Measurements from ENCODE around the gene PDE11A.

Gene PDE11A

DNA sequence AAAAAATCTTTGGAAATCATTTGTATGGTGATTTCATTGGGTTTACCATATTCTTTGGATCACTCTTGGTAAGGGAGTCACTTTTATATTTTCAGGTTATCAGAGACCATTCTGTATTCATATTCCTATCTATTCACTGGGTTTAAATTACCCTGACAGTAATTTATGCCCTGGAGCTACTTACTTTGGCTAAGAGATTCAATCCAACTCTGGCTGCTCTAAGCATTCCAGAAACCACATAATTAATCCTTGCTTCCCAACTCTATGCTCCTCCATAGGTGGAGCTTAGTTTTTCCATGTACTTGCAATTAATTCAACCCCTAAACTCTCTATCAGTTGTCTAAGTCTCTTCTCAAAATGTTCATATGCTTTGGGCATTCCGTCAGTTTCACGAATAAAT lies 343.7 kb downstream of the PDE11A start:
- in situ Hi-C loops (cut with MboI; ENCODE audit: low pct_unique_long_range_greater_than_20kb, low sequenced_read_pairs, unreplicated experiment): loop anchor here (10.0 kb wide), 1 partner anchor 394 kb away; no protein-coding TSS in a partner anchor
- no peak for DNase-seq (ENCODE audit: low spot score)
- TF ChIP-seq, protein P1, sequence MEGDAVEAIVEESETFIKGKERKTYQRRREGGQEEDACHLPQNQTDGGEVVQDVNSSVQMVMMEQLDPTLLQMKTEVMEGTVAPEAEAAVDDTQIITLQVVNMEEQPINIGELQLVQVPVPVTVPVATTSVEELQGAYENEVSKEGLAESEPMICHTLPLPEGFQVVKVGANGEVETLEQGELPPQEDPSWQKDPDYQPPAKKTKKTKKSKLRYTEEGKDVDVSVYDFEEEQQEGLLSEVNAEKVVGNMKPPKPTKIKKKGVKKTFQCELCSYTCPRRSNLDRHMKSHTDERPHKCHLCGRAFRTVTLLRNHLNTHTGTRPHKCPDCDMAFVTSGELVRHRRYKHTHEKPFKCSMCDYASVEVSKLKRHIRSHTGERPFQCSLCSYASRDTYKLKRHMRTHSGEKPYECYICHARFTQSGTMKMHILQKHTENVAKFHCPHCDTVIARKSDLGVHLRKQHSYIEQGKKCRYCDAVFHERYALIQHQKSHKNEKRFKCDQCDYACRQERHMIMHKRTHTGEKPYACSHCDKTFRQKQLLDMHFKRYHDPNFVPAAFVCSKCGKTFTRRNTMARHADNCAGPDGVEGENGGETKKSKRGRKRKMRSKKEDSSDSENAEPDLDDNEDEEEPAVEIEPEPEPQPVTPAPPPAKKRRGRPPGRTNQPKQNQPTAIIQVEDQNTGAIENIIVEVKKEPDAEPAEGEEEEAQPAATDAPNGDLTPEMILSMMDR (IDR thresholded peaks at IDR 0.05; ENCODE audit: extremely low read depth, insufficient read depth, missing control alignments): no peak

DNA sequence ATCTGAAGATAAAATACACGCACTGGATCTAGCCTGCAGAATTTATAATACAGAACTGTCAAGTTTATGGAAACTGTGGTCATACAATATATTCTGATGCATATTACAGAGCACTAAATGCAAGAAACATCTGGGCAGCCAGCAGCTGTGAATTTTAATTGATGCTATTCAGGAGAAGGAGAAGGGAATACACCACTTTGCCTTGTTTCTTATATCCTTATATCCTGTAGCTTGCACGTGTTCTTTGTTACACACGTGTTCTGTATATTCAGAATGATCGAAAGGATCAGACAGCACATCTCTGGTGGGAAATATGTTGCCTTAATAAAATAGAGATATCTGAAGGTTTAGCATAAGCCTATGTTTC lies 344.2 kb downstream of the PDE11A start:
- TF ChIP-seq, protein P1 (IDR thresholded peaks at IDR 0.05; ENCODE audit: extremely low read depth, insufficient read depth, missing control alignments): no peak
- DNase-seq (ENCODE audit: low spot score): no peak
- in situ Hi-C loops (cut with MboI; ENCODE audit: low pct_unique_long_range_greater_than_20kb, low sequenced_read_pairs, unreplicated experiment): loop anchor here (10.0 kb wide), 1 partner anchor 394 kb away; no protein-coding TSS in a partner anchor

DNA sequence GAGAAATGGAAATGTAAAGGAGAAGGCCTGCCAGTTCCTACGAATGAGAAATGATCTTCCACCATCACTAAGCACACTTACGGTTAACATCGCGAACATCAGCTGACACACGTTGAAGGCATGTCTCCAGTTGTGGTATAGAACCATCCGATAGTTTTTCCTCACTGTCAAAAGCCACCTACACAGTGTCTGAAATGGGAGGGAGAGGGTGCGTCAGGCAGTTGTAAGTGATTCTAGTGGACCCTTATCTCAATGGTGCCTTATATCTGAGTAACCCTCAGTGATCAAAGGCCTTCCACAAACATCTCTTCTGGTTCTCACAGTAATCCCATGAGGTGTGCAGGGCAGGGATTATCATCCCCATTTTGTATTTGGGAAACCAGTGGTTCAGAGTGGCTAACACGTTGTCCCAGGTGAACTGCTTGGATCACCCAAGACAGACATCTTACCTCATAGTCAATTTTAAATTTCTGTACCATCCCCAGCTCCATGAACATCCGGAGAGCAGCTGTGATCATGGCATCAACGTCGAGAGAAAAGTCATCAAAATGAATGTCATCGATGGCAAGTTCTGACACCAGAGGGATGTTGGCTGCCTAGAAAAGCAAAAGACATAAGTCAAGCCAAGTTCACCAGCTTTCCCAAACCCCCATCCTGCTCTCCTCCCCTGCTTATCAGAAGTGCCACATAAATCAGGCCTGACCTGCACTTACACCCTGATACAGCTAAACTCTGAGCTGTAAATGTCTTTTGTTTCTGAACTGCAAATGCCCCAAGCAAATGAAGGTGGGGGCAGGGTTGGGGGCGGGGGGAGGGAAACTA lies 344.8 kb downstream of the PDE11A start:
- in situ Hi-C loops (cut with MboI; ENCODE audit: low pct_unique_long_range_greater_than_20kb, low sequenced_read_pairs, unreplicated experiment): loop anchor here (10.0 kb wide), 1 partner anchor 393 kb away; no protein-coding TSS in a partner anchor
- TF ChIP-seq, protein P1 (IDR thresholded peaks at IDR 0.05; ENCODE audit: extremely low read depth, insufficient read depth, missing control alignments): no peak
- DNase-seq (ENCODE audit: low spot score): no peak

DNA sequence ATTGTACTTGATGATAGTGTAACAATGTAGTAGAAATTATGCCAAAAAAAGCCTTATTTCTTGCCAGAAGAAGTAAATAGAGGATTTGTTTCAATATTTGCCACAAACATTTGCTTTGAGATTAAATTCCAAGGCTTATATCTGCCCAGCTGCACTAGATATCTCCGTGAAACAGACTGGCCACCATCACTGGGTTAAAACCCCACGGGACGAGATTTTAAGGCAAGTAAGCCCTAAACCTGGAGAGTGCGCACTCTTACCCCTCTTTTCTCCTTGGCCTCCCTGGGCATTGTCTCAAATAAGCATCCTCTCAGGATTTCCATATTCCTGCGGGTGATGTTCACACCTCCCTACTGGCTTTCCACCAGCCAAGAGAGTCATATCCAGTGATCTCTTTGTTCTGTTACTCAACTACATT lies 345.6 kb downstream of the PDE11A start:
- no peak for DNase-seq (ENCODE audit: low spot score)
- in situ Hi-C loops (cut with MboI; ENCODE audit: low pct_unique_long_range_greater_than_20kb, low sequenced_read_pairs, unreplicated experiment): loop anchor here (10.0 kb wide), 1 partner anchor 392 kb away; no protein-coding TSS in a partner anchor
- TF ChIP-seq, protein P1 (IDR thresholded peaks at IDR 0.05; ENCODE audit: extremely low read depth, insufficient read depth, missing control alignments): no peak

DNA sequence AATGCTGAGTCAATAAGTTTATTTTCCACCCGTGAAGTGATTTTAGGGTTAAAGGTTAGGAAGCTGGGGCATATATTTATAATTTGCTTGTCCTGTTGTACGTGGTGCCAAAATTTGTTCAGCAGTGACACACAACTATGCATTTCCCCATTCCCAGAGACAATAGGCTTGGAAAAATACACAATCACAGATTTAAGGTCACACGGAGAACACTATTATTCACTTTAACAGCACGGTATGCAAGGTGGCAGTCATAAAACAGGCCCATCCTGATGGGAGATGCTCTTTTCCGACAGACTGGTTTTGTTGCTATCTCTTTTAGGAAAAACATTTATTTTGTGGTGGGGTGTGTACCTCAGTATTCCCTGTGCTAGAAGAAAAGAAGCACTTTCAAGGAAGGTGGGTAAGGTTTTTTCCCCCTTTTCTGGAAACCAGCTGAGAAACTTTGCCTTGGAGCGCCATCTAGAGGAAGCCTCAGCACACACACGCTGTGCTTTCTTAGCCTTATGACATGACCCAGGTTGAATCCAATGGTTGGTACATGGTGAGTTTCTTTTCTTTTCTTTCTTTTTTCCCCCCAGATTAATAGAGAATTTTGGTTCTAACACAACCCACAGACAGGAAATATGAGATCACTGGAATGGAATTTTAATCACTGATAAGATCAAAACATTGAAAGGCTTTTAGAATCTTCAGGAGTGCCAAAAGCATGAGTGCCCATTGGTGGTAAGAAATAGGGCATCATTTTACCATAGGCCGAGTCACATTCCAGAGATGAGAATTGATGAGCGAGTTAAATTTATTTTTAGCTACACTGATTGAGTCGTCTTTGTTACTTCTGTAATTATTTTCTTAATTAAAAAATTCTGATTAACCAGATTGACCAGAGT lies 347.9 kb downstream of the PDE11A start:
- DNase-seq (ENCODE audit: low spot score): peak; percentile 48
- TF ChIP-seq, protein P1 (IDR thresholded peaks at IDR 0.05; ENCODE audit: extremely low read depth, insufficient read depth, missing control alignments): peak; percentile 88
- in situ Hi-C loops (cut with MboI; ENCODE audit: low pct_unique_long_range_greater_than_20kb, low sequenced_read_pairs, unreplicated experiment): loop anchor here (10.0 to 25.0 kb wide), 2 partner anchors 390 to 562 kb away; no protein-coding TSS in a partner anchor

DNA sequence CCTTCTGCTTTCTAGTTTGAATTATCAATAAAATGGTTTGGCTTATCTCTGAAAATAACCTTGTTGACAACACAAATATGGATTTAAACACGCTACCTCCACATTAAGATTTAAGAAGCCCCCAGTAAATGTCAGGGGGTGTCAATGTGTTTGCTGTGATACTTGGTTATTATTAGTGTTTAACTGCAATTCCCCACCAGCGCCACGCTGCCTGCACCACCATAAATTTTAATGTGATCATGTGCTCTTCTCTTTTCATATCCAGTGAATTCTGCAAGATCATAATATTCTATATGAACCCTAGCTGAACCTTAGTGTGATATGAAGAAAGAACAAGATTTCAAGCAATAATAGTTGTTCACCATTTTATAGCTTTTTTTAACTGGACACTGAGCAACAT lies 349.3 kb downstream of the PDE11A start:
- in situ Hi-C loops (cut with MboI; ENCODE audit: low pct_unique_long_range_greater_than_20kb, low sequenced_read_pairs, unreplicated experiment): loop anchor here (10.0 to 25.0 kb wide), 2 partner anchors 388 to 561 kb away; no protein-coding TSS in a partner anchor
- TF ChIP-seq, protein P1 (IDR thresholded peaks at IDR 0.05; ENCODE audit: extremely low read depth, insufficient read depth, missing control alignments): no peak
- DNase-seq (ENCODE audit: low spot score): no peak

Measured in GM13977 (cell line).